Esophagus muscularis mucosa (tissue), 4 donors: ENCODE data around the gene SIRT2. TPM values are rescaled to one million over a fixed set of nuclear protein-coding genes. Genes with fewer than 3 reads are reported as not detected.
"Not testable (repeated sequence)": the region's sequence is repeated elsewhere in the genome, so short reads cannot be mapped to it uniquely, and the experiment has no call there.

Source experiments
- DNase-seq: peaks from one replicate; pipeline ENCODE4 v3.0.0-alpha.2; 2017; ENCODE audit errors: extremely low spot score
- H3K27ac ChIP-seq, 4 donors: fragments of 200-600 bp; sonication (generic); replicated peaks in 1 of 4; 1 replicate in 3 of 4; 2 replicates in 1 of 4; pipeline ENCODE4 v1.5.1; 2016 to 2019; ENCODE audit warnings: mild to moderate bottlenecking in 1 of 4
- H3K27me3 ChIP-seq, 4 donors: fragments of 200-600 bp; sonication (generic); one replicate each; pipeline versions ENCODE4 v1.5.1 to v1.6.0; 2016 to 2019
- H3K36me3 ChIP-seq, 4 donors: fragments of 200-600 bp; sonication (generic); one replicate each; pipeline ENCODE4 v1.5.1; 2016 to 2019
- H3K4me1 ChIP-seq, 4 donors: fragments of 200-600 bp; sonication (generic); one replicate each; pipeline ENCODE4 v1.5.1; 2016 to 2019
- H3K4me3 ChIP-seq, 4 donors: fragments of 200-600 bp; sonication (generic); 1 replicate in 2 of 4; 2 replicates in 2 of 4; pipeline ENCODE4 v1.5.1; 2016 to 2019; ENCODE audit warnings: mild to moderate bottlenecking in 4 of 4, moderate library complexity in 1 of 4
- H3K9me3 ChIP-seq, 4 donors: fragments of 200-600 bp; sonication (generic); 1 replicate in 3 of 4; 2 replicates in 1 of 4; pipeline ENCODE4 v1.5.1; 2016 to 2019
- EP300 ChIP-seq: sonication (generic); formaldehyde crosslinking; IDR thresholded peaks from one replicate; pipeline ENCODE4 v1.6.1; 2017; ENCODE audit warnings: antibody characterized with exemption
- POLR2A ChIP-seq: fragments of 450-650 bp; IDR thresholded peaks from one replicate; pipeline ENCODE4 v1.6.1; 2017; ENCODE audit warnings: antibody characterized with exemption, moderate library complexity, mild to moderate bottlenecking, low read depth
- POLR2AphosphoS5 ChIP-seq, 2 donors: sonication (generic); formaldehyde crosslinking; IDR thresholded peaks; one replicate each; pipeline ENCODE4 v1.6.1; 2017; ENCODE audit warnings: antibody characterized with exemption in 2 of 2
- WGBS: methylation state at CpG from one replicate; pipeline ENCODE4 v1.1.5; 2018; 5-methylcytosine and 5-hydroxymethylcytosine counted together
- intact Hi-C: fragments of 100-400 bp; cut with DNase I; formaldehyde crosslinking; loops from one replicate; pipeline ENCODE4 v1.15.1; 2023
- total RNA-seq, 4 donors: library from RNA; depleted of rRNA; stranded (reverse); fragments of >200 nt; gene quantifications; one replicate each; pipeline versions ENCODE4 v1.1.0 to v1.2.1, GENCODE V29; 2016
- TF ChIP-seq, protein P1 (sequence below), 3 experiments: fragments of 200-600 bp in 2 of 3; fragments of 450-650 bp in 1 of 3; sonication (generic) in 2 of 3; IDR thresholded peaks; one replicate each; pipeline ENCODE4 v1.5.1; 2017 to 2019; ENCODE audit warnings: antibody characterized with exemption in 3 of 3, mild to moderate bottlenecking in 2 of 3, moderate library complexity in 1 of 3

The SIRT2 gene
- total RNA-seq, 4 donors from 2014 or later, result 72.7 to 114 (median 95.0) TPM

DNA sequence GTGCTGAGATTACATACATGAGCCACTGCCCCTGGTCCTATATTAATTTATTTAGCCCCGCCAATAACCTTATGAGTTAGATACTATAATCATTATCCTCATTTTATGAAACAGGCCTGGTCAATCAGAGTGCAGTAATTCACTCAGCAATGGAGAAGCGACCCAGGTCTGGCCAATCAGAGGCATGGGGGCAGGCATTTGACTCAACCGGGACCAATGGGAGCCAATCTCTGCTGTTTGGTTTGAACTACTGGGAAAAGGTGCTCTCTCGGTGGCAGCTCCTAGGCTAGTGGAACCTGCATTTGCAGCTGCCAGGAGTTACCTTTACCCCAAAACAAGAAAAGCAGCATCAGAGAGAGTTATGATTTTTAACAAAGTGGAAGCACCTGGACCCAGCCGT is 6.6 kb downstream of the SIRT2 start:
- no peak for DNase-seq
- H3K36me3 ChIP-seq, result peaks cover 25 to 64% (median 48%) of the 10 kb centered on the region in 4 donors
- intact Hi-C loops, result no loop called here
- no peak overlapping the region for H3K27ac ChIP-seq
- TF ChIP-seq POLR2AphosphoS5 (IDR thresholded peaks at IDR 0.05) (no peak), EP300 (no peak), POLR2A (no peak)
- TF ChIP-seq, protein P1, sequence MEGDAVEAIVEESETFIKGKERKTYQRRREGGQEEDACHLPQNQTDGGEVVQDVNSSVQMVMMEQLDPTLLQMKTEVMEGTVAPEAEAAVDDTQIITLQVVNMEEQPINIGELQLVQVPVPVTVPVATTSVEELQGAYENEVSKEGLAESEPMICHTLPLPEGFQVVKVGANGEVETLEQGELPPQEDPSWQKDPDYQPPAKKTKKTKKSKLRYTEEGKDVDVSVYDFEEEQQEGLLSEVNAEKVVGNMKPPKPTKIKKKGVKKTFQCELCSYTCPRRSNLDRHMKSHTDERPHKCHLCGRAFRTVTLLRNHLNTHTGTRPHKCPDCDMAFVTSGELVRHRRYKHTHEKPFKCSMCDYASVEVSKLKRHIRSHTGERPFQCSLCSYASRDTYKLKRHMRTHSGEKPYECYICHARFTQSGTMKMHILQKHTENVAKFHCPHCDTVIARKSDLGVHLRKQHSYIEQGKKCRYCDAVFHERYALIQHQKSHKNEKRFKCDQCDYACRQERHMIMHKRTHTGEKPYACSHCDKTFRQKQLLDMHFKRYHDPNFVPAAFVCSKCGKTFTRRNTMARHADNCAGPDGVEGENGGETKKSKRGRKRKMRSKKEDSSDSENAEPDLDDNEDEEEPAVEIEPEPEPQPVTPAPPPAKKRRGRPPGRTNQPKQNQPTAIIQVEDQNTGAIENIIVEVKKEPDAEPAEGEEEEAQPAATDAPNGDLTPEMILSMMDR (IDR thresholded peaks at IDR 0.05), result no peak
- 89% methylated on average over 5 of the region's 5 CpGs for WGBS
- H3K4me3 ChIP-seq, result no peak overlapping the region
- H3K27me3 ChIP-seq, result no peaks in the 10 kb centered on the region
- H3K4me1 ChIP-seq, result peaks cover 12 to 45% (median 28%) of the 10 kb centered on the region in 4 donors
- H3K9me3 ChIP-seq, result no peaks in the 10 kb centered on the region

- no peak for DNase-seq
- Histone ChIP-seq H3K27ac (no peak overlapping the region), H3K4me3 (no peak overlapping the region), H3K9me3 (no peaks in the 10 kb centered on the region), H3K4me1 (peaks cover 6 to 36% (median 17%) of the 10 kb centered on the region in 4 donors), H3K27me3 (no peaks in the 10 kb centered on the region), H3K36me3 (peaks cover 25 to 73% (median 53%) of the 10 kb centered on the region in 4 donors)
- TF ChIP-seq EP300 (no peak), POLR2A (no peak), POLR2AphosphoS5 (IDR thresholded peaks at IDR 0.05) (no peak)
- TF ChIP-seq, protein P1 (IDR thresholded peaks at IDR 0.05), result no peak
- WGBS, result 80% methylated on average over 2 of the region's 6 CpGs
- intact Hi-C loops, result no loop called here
These were observed 7.6 kb downstream of the SIRT2 start for GRCh38 chr19:38891771-38892170.

DNA sequence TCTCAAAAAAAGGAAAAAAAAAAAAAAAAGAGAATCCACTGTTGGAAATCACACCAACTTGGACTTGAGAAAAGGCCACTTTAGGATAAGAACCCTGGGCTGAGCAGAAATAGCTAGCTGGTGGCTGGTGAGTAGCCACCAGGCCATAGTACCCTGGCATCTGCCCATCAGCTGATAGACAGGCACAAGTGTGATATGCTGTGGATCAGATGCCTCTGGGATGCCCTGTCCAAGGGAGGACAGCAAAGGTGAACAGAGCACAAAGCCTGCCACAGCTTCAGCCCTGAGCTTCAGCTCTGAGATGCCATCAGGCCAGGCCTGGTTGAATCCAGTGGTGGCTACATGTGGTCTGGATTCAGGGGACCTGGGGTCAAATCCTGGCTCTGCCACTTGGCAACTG is 8.7 kb downstream of the SIRT2 start:
- Histone ChIP-seq H3K27ac (no peak overlapping the region), H3K4me1 (peaks cover 10 to 38% (median 19%) of the 10 kb centered on the region in 4 donors), H3K4me3 (no peak overlapping the region), H3K36me3 (peaks cover 25 to 75% (median 53%) of the 10 kb centered on the region in 4 donors), H3K27me3 (no peaks in the 10 kb centered on the region), H3K9me3 (no peaks in the 10 kb centered on the region)
- intact Hi-C loops, result no loop called here
- TF ChIP-seq, protein P1 (IDR thresholded peaks at IDR 0.05), result no peak
- no peak for TF ChIP-seq POLR2A
- no peak for TF ChIP-seq EP300
- TF ChIP-seq POLR2AphosphoS5 (IDR thresholded peaks at IDR 0.05), result no peak
- no peak for DNase-seq

- intact Hi-C loops, result no loop called here
- Histone ChIP-seq H3K36me3 (peaks cover 25 to 75% (median 53%) of the 10 kb centered on the region in 4 donors), H3K9me3 (no peaks in the 10 kb centered on the region), H3K27me3 (no peaks in the 10 kb centered on the region), H3K4me1 (peaks cover 4 to 35% (median 18%) of the 10 kb centered on the region in 4 donors), H3K27ac (no peak overlapping the region), H3K4me3 (no peak overlapping the region)
- no peak for DNase-seq
- TF ChIP-seq POLR2AphosphoS5 (IDR thresholded peaks at IDR 0.05) (no peak), EP300 (no peak), POLR2A (no peak)
- TF ChIP-seq, protein P1 (IDR thresholded peaks at IDR 0.05), result no peak
- 92% methylated on average over 8 of the region's 8 CpGs for WGBS
These were observed 9.6 kb downstream of the SIRT2 start for GRCh38 chr19:38889803-38890202.

GRCh38 chr19:38888876-38889275 is 10.5 kb downstream of the SIRT2 start:
- DNase-seq, result no peak
- peaks cover 3 to 28% (median 17%) of the 10 kb centered on the region in 4 donors for H3K4me1 ChIP-seq
- WGBS, result 92% methylated on average over 17 of the region's 17 CpGs
- H3K27me3 ChIP-seq, result no peaks in the 10 kb centered on the region
- intact Hi-C loops, result no loop called here
- TF ChIP-seq POLR2A (no peak), POLR2AphosphoS5 (IDR thresholded peaks at IDR 0.05) (no peak), EP300 (no peak)
- TF ChIP-seq, protein P1 (IDR thresholded peaks at IDR 0.05), result no peak
- H3K27ac ChIP-seq, result no peak overlapping the region
- no peak overlapping the region for H3K4me3 ChIP-seq
- peaks cover 25 to 71% (median 52%) of the 10 kb centered on the region in 4 donors for H3K36me3 ChIP-seq
- H3K9me3 ChIP-seq, result no peaks in the 10 kb centered on the region

DNA sequence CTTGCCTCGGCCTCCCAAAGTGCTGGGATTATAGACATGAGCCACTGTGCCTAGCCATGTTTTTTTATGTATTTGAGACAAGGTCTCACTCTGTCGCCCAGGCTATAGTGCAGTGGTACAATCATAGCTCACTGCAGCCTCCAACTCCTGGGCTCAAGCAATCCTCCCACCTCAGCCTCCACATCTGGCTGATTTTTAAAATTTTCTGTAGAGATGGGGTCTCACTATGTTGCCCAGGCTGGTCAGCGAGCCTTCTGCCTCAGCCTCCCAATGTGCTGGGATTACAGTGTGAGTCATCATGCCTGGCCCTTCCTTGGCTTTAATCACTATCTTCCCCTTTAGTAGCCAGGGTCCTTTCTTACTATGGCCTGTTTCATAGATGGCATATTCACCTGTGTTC is 14.7 kb downstream of the SIRT2 start:
- Histone ChIP-seq H3K36me3 (peaks cover 27 to 71% (median 64%) of the 10 kb centered on the region in 4 donors), H3K4me1 (peaks cover 3 to 18% (median 14%) of the 10 kb centered on the region in 4 donors)
- intact Hi-C loops, H3K9me3 ChIP-seq, H3K27ac ChIP-seq, DNase-seq, H3K27me3 ChIP-seq, H3K4me3 ChIP-seq: not testable (repeated sequence)
- WGBS, result 97% methylated on average over 3 of the region's 3 CpGs
